Mononuclear cell (primary cell): ENCODE data around the gene RFX7. TPM values are rescaled to one million over a fixed set of nuclear protein-coding genes. Genes with fewer than 3 reads are reported as not detected.
"Not testable (repeated sequence)": the region's sequence is repeated elsewhere in the genome, so short reads cannot be mapped to it uniquely, and the experiment has no call there.

Source experiments
- H3K27me3 ChIP-seq: 2 replicates; pipeline ENCODE4 v1.6.0; 2011; ENCODE audit warnings: low read length, control low read depth; ENCODE audit not compliant: insufficient read depth
- H3K4me1 ChIP-seq: 2 replicates; pipeline ENCODE4 v1.5.1; 2011; ENCODE audit warnings: mild to moderate bottlenecking, low read length, control low read depth; ENCODE audit not compliant: insufficient read depth
- H3K4me3 ChIP-seq: 2 replicates; pipeline ENCODE4 v1.5.1; 2011; ENCODE audit warnings: mild to moderate bottlenecking, low read length, moderate library complexity
- H3K9me3 ChIP-seq: 2 replicates; pipeline ENCODE4 v1.5.1; 2011; ENCODE audit warnings: low read depth, mild to moderate bottlenecking, control low read depth, low read length
- total RNA-seq: library from RNA; depleted of rRNA; stranded (reverse); fragments of >200 nt; gene quantifications from one replicate; pipeline ENCODE4 v1.2.3, GENCODE V29; 2012

The RFX7 gene
- 15.5 TPM for total RNA-seq

GRCh38 chr15:56243163-56244037, at the start of gene RFX7:
RFX7 (minus strand) TSS chr15:56243879; CDS start chr15:56243285, 594 bp downstream.
- Histone ChIP-seq H3K4me1 (peaks cover 23% of the 10 kb centered on the region), H3K4me3 (peak within 1 kb of the TSS; percentile 76), H3K9me3 (no peaks in the 10 kb centered on the region), H3K27me3 (no peaks in the 10 kb centered on the region)

- Histone ChIP-seq H3K4me1 (no peaks in the 10 kb centered on the region), H3K4me3 (no peak overlapping the region), H3K27me3 (no peaks in the 10 kb centered on the region), H3K9me3 (peaks cover 8% of the 10 kb centered on the region)
Observed at GRCh38 chr15:56292546-56293316, 49.1 kb upstream of the RFX7 start.

GRCh38 chr15:56291741-56292140, 48.1 kb upstream of the RFX7 start:
- Histone ChIP-seq H3K4me1 (no peaks in the 10 kb centered on the region), H3K27me3 (no peaks in the 10 kb centered on the region), H3K4me3 (no peak overlapping the region), H3K9me3 (peaks cover 8% of the 10 kb centered on the region)

- Histone ChIP-seq H3K4me1 (no peaks in the 10 kb centered on the region), H3K27me3 (no peaks in the 10 kb centered on the region), H3K9me3 (peaks cover 8% of the 10 kb centered on the region), H3K4me3 (no peak overlapping the region)
Observed at GRCh38 chr15:56286213-56286612, 42.5 kb upstream of the RFX7 start.

- Histone ChIP-seq H3K9me3 (no peaks in the 10 kb centered on the region), H3K4me1 (no peaks in the 10 kb centered on the region), H3K27me3 (no peaks in the 10 kb centered on the region), H3K4me3 (no peak overlapping the region)
Observed at GRCh38 chr15:56281145-56281544, 37.5 kb upstream of the RFX7 start.

- H3K27me3 ChIP-seq: no peaks in the 10 kb centered on the region
- no peaks in the 10 kb centered on the region for H3K9me3 ChIP-seq
- no peaks in the 10 kb centered on the region for H3K4me1 ChIP-seq
- H3K4me3 ChIP-seq: no peak overlapping the region
Observed at GRCh38 chr15:56273724-56274123, 30.0 kb upstream of the RFX7 start.

GRCh38 chr15:56272454-56272853, 28.8 kb upstream of the RFX7 start:
- Histone ChIP-seq H3K27me3 (no peaks in the 10 kb centered on the region), H3K4me1 (no peaks in the 10 kb centered on the region), H3K9me3 (no peaks in the 10 kb centered on the region), H3K4me3 (no peak overlapping the region)

GRCh38 chr15:56266465-56266864, 22.8 kb upstream of the RFX7 start:
- H3K4me1 ChIP-seq, H3K27me3 ChIP-seq, H3K4me3 ChIP-seq, H3K9me3 ChIP-seq: not testable (repeated sequence)

GRCh38 chr15:56261854-56262509, 18.3 kb upstream of the RFX7 start:
- Histone ChIP-seq H3K27me3 (peaks cover 1% of the 10 kb centered on the region), H3K4me3 (no peak overlapping the region), H3K9me3 (no peaks in the 10 kb centered on the region), H3K4me1 (no peaks in the 10 kb centered on the region)

GRCh38 chr15:56257306-56257705, 13.6 kb upstream of the RFX7 start:
- H3K27me3 ChIP-seq: peaks cover 16% of the 10 kb centered on the region
- H3K4me1 ChIP-seq, H3K4me3 ChIP-seq, H3K9me3 ChIP-seq: not testable (repeated sequence)

GRCh38 chr15:56254265-56254664, 10.6 kb upstream of the RFX7 start:
- no peaks in the 10 kb centered on the region for H3K4me1 ChIP-seq
- H3K27me3 ChIP-seq: peaks cover 16% of the 10 kb centered on the region
- H3K4me3 ChIP-seq: no peak overlapping the region
- H3K9me3 ChIP-seq: no peaks in the 10 kb centered on the region

- no peak overlapping the region for H3K4me3 ChIP-seq
- H3K27me3 ChIP-seq: peaks cover 16% of the 10 kb centered on the region
- H3K9me3 ChIP-seq: no peaks in the 10 kb centered on the region
- no peaks in the 10 kb centered on the region for H3K4me1 ChIP-seq
Observed at GRCh38 chr15:56252386-56252785, 8.7 kb upstream of the RFX7 start.

- no peaks in the 10 kb centered on the region for H3K4me1 ChIP-seq
- peaks cover 14% of the 10 kb centered on the region for H3K27me3 ChIP-seq
- no peak overlapping the region for H3K4me3 ChIP-seq
- no peaks in the 10 kb centered on the region for H3K9me3 ChIP-seq
Observed at GRCh38 chr15:56251315-56252095, 7.8 kb upstream of the RFX7 start.

- Histone ChIP-seq H3K4me1 (peaks cover 7% of the 10 kb centered on the region), H3K4me3 (no peak overlapping the region), H3K9me3 (no peaks in the 10 kb centered on the region), H3K27me3 (peaks cover 14% of the 10 kb centered on the region)
Observed at GRCh38 chr15:56250626-56251025, 6.9 kb upstream of the RFX7 start.
